Epithelial cell of prostate (primary cell): ENCODE results near the gene MPZL1.

Source experiments
- DNase-seq: peaks from one replicate; pipeline ENCODE4 v3.0.0-alpha.2; 2011; ENCODE audit warnings: low read depth, low spot score
- H3K27ac ChIP-seq: fragments of 450-650 bp; 2 replicates; pipeline ENCODE4 v1.5.1; 2017; ENCODE audit warnings: mild to moderate bottlenecking

MPZL1 gene

DNA sequence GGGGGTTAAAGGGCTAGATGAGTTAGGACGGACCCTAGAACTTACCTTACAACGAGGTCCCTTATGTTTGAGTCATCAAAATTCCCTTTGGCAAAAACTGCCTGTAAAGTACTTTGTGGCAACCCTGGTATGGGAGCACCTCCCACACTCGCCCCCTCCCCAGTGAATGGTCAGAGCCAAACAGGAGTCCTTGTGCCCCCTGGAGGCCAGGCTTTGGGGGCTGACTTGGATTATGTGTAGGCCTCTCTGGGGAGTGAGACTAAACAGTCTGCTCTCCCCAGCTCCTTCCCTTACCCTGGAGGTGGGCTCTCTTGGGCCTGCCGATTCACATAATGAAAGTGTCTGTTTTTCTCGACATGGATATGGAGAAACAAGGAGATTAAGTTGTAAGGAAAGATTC, 110.9 kb downstream of the MPZL1 start:
- no peak overlapping the region for H3K27ac ChIP-seq
- no peak for DNase-seq

- no peak for DNase-seq
- H3K27ac ChIP-seq = no peak overlapping the region
These were observed 112.1 kb downstream of the MPZL1 start for GRCh38 chr1:167833904-167834303.

DNA sequence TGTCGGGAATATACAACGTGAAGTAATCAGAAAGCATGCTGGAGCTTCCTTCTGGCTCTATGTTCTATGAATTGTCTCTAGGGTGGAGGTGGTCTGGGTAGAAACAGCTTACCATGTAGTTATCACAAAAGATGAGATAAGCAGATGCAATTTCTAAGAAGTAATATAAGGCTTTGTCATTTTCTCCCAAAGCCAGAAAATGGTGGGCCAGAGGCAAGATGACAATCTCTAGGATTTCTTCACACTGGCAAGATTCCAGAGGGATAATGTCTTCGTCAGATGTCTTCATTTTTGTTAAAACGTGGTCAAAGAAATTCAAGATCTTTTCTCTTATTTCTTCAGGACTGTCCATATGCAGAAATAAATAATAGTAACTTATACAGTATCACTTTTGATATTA, 114.4 kb downstream of the MPZL1 start:
- no peak overlapping the region for H3K27ac ChIP-seq
- DNase-seq = no peak

DNA sequence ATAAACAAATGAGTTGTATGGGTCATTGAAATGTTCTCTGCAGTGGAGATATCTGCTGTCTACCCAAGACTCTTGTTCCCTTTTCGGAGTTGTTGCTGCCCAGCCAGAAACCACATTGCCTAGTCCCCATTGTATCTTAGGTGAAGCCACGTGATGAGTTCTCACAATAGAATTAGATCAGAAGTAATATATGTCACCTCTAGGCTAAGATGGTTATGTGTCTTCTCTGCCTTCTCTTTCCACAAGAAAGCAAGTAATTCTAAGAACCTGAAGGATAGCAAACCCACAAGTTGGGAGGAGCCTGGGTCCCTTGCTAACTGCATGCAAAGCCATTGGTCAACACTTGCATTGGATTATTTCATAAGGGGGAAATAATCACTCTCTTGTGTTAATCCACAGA, 115.5 kb downstream of the MPZL1 start:
- DNase-seq = no peak
- no peak overlapping the region for H3K27ac ChIP-seq

DNA sequence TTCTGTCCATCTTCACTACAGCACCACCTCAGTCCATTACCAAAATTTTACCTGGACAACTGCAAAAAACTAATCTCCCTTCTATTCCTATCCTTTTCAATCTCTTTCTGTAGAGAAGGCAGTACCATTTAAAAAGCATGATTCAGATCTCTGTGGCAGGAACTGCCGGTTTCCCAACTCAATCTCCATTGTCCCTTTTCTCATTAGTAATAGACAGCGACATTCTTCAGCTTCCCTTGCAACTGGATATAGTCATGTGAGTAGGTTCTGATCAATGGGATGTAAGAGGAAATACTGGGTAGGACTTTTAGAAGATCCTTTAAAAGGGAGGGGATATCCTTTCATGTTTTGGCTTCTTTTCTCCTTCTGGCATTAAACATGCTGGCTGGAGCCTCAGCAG, 117.2 kb downstream of the MPZL1 start:
- no peak overlapping the region for H3K27ac ChIP-seq
- DNase-seq = no peak
